ENCODE measurements around the gene SUGCT.

SUGCT gene

DNA sequence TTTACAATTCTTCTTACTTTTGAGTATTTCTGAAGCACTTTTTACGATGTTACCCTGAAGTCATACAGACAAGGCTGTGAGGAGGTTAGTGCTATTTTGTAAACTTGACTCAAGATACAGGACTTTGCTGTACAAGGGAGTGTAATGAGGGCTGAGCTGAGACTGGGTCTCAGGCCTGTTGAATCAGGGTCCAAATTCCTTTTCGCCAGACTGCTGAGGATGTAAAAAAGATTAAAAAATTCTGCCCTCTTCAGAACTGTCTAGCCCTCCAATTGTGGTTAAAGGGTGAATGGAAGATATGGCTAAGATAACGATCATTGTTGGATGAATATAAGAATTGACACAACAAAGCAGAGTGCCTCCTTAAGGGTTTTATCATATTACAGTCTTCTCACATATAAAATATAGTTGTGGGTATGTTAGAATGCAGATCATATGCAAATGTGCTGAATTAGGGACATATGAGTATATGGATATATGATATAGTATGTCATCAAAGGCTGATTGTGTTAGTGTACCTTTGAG lies 165.4 kb downstream of the SUGCT start:
- intact Hi-C loops (cut with DNase I) = no loop called here
- no peak for DNase-seq

DNA sequence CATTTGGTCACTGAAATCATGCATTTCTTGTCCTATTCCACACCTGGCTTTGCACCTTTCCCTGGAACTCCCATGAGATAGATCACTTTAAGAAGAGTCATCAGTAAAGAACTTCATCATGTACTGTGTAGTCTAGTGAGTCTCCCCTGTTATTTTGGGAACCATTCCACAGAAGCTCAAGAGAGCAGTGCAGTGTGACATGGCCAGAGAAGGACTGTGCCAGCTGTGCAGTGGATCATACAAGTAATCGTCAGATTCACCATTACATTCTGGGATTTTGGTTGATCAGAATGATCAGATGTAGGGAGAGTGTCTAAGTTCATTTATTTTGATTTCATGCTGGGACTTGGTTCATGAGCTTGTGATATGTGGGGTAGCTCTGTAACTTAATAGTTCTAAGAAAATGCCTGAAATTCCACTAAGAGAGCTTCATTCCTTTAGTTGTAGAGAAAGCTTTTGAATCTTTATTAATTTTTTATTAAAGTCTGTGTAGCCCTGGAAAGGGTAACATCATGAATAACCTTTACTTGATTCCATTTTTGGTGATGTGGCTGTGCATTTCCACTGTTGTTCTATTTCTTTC lies 166.8 kb downstream of the SUGCT start:
- intact Hi-C loops (cut with DNase I) = no loop called here

DNA sequence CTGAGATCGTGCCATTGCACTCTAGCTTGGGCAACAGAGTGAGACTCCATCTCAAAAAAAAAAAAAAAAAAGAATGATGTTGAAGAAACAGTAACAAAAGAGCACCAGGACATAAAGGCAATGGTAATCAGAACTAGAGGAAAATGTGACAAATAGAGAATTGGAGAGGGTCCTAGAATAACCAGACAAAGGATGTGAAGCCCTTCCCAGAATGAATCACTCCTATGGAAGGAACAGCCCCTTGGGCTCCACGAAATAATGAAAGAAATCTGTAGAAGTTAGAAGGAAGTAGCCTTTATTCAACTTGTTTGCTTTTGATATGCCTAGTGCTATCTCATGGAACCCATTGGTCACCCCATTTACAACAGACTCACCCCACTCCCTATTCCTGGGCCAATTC lies 169.2 kb downstream of the SUGCT start:
- intact Hi-C loops (cut with DNase I) = no loop called here
- no peak for DNase-seq

More for the DNA sequence above, 166.8 kb downstream of the SUGCT start:
- no peak for DNase-seq

DNA sequence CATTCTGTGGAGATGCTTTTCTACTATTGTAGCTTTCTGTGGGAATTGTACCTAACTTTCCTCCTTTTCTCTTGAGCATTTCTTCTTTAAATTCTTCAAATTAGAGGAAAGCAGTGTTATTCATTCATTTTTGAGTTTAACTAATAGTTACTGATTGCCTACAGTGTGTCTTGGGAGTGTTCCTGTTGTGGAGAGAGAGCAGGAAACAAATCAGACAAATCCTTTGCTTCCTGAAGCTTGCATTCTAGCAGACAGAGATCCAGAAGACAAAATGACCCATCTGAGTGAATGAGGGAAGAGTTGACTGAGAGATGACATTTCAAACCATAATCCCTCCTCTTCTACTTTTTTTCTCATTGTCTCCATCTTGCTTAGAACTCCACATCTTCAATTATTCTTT lies 170.4 kb downstream of the SUGCT start:
- intact Hi-C loops (cut with DNase I) = no loop called here
- no peak for DNase-seq

DNA sequence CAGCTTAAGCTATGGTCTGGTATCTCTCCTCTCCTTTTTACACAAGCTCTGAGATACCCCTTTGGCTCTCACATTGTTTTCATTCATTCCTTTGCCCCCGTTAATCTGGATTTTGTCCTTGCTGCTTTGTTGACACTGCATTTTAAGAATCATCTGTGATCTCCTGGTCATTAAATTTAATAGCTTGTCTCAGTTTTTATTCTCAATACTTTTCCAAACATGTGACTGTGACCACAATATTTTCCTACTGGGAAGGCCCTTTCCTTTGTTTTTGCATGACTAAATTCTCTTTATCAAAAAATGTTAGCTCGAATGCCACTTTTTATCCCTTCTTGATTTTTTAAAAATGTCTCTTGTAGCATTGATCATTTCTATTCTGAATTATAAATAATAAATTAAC lies 171.2 kb downstream of the SUGCT start:
- intact Hi-C loops (cut with DNase I) = no loop called here

DNA sequence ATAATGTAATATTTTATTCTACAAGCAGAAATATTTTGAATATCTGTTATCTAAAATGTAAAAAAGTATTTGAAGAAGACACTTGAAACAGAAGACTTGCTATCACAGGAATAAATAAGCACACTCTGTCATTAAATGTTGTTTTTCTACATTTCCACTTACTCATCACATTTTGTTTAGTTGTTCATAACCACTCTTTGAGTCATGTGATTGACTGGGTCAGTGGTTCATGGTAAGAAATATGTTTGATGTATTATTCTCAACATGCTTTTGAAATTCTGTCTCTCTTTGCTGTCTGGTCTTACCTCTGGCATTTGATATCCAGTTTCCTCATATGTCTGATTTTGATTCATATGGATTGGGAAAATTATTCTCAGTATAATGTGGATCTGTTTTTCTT lies 171.8 kb downstream of the SUGCT start:
- intact Hi-C loops (cut with DNase I) = no loop called here
- DNase-seq = no peak

More for the DNA sequence above, 171.2 kb downstream of the SUGCT start:
- DNase-seq = no peak

DNA sequence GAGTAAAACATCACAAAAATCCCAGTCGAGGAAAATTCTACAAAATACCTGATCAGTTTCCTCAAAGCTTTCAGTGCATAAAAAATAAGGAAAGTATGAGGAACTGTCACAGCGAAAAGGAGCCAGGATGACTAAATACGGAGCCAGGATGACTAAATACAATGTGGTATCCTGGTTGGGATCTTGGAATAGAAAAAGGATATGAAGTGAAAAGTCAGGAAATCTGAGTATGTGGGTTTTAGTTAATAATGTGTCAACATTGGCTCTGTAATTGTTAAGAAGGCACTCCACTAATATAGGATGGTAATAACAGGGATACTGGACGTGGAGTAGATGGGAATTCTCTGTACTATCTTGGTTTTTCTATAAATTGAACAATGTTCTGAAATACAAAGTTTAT lies 175.5 kb downstream of the SUGCT start:
- intact Hi-C loops (cut with DNase I) = no loop called here
- no peak for DNase-seq

DNA sequence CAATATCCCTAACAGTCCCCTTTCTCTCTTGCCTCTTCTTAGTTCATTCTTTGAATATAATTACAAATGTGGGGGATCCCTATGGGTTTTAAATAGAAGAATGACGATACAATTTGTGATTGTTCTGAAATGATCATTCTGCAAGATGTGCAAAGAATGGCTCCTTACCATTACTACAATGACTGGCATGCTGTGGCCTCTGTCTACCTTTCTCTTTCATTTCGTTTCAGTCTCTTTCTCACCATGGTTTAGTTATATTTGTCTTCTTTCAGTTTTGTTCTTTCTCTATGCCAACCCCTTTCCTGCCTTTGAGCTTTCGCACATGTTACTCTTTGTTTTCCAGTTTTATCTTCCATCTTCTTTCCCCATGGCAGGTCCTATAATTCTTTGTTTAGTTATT lies 176.5 kb downstream of the SUGCT start:
- DNase-seq = no peak
- intact Hi-C loops (cut with DNase I) = no loop called here

DNA sequence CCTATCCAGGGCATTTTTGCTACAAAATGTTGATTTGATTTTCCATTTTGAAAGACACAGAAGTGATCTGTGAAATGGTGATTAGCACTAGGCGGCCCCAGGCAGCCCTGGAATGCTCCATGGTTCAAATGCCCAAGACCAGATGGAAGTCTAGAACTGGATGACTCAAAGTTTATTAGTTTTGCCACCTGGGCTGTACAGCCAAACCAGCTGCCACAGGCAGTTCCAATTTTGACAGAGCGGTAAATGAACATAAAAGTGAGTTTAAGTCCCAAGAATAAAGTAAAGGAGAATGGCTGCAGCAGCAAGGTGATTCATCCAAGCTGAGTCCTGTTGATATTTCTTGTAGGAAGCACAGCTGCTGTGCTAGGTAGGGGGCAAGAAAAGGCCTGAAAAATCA lies 180.5 kb downstream of the SUGCT start:
- intact Hi-C loops (cut with DNase I) = no loop called here
- DNase-seq = no peak

DNA sequence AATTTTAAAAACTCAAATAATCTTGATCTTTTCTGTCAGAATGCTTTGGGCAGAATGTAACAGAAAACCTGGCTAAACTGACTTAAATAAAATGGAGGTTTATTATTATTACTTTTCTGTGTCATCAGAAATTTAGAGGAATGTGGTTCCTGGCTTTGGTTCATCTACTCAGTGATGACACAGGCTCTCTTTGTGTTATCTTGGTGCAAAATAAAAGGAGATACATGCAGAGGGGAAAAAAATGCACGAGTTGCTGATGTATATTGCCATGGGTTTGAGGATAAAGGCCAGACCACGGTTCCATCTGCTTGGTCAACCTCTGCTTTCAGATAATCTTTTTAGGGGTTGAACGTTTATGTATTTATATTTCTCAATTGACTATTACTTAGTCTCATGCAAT lies 181.4 kb downstream of the SUGCT start:
- intact Hi-C loops (cut with DNase I) = no loop called here
- no peak for DNase-seq

DNA sequence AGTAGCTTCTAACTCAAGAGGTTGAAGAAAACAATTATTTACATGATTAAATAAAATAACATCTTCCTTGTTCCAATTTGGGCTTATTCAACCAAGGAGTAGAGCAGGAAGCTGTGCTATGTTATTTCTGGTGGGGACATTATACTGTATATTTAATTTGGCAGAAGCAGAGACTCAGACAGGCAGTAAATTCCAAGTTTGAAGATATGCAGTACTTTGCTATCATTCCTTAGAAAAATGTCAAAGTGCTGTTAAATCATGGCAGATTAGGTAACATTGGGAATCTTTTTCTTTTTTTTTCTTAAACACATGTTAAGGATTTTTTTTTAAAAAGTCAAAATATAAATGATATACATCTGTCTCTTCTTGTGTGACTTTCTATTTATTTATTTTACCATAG lies 190.1 kb downstream of the SUGCT start:
- no peak for DNase-seq
- intact Hi-C loops (cut with DNase I) = loop anchor here (10.0 kb wide), 2 partner anchors 280 to 440 kb away; no protein-coding TSS in a partner anchor

DNA sequence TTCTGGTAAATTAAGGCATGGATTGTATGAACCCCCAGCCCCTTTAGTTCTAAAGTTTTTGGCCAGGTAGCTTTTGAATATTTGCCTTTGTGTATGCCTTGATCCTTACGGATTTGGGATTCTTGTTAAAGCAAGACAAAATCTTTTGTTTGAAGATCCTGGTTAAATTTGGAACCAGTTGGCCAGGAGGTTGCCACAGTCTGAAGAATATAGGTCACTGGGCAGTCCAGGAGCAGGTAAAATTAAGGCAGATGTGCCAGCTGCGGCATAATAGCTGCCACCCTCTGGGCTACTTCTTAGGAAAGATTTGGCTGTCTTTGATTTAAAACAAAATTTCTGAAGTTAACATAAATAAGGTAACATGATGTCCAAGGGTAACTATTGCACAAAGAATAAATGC lies 192.3 kb downstream of the SUGCT start:
- intact Hi-C loops (cut with DNase I) = loop anchor here (10.0 kb wide), 2 partner anchors 278 to 438 kb away; no protein-coding TSS in a partner anchor
- DNase-seq = no peak

DNA sequence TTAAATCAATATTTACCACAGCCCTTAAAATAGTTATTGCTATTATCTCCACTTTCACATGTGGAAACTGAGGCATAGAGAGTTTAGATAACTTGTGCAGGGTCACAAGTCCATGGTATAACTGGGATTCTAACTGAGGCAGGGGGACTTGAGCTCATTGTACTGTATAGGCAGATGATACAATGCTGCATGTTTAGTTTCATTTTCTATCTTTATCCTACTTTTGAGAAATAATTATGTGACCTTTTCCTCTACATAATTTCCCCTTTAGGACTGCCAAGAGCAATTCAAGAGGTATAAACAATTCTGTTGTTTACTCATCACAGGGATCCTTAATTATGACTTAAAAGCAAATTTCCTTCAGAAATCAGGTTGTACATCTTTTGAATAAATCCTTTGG lies 193.1 kb downstream of the SUGCT start:
- intact Hi-C loops (cut with DNase I) = loop anchor here (10.0 kb wide), 2 partner anchors 277 to 437 kb away; no protein-coding TSS in a partner anchor

DNA sequence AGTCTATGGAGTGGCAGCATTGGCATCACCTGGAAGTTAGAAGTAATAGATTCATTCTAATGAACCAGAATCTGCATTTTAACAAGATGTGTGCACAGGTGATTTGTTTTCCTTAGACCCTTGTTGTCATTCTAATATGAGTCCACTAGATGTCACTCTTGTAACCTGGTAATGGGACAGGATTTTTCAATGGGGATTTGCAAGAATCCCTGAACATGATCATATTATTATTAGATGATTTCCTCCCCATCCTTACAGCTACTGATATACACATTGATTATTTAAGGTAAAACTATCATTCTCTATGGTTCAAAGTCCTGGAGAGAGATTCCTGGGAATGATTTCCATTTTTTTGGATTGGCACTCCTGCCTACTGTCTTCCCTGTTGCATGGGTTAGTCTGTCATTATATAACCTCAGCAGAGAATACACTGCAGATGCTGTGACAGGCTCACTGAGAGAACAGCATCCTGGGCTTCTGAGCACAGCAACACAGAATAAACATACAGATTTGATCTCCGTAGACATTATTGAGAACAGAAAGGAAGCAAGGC lies 194.9 kb downstream of the SUGCT start:
- peak in 17 of 42 donors; percentile 2 to 56 (median 16) for DNase-seq
- intact Hi-C loops (cut with DNase I) = loop anchor here (10.0 kb wide), 2 partner anchors 275 to 435 kb away; no protein-coding TSS in a partner anchor

More for the DNA sequence above, 193.1 kb downstream of the SUGCT start:
- no peak for DNase-seq

DNA sequence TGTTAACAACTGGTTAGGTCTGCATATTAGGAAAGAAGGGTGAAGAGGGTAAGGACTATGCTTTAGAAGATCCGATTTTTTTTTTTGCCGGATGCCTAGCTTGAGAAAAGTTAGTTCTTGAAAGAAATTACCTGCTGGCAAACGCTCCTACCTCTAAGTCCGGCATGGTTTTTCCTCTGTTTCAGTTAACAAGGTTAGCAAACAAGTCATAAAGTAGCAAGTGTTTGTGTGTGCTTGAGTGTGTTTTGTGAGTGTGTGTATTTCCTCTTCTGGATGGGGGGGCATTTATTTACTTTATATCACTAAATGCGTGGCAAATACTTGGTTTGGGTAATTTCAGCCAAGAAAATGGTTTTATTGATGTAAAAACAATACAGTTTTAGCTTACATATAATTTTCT lies 195.6 kb downstream of the SUGCT start:
- intact Hi-C loops (cut with DNase I) = no loop called here
- no peak for DNase-seq

DNA sequence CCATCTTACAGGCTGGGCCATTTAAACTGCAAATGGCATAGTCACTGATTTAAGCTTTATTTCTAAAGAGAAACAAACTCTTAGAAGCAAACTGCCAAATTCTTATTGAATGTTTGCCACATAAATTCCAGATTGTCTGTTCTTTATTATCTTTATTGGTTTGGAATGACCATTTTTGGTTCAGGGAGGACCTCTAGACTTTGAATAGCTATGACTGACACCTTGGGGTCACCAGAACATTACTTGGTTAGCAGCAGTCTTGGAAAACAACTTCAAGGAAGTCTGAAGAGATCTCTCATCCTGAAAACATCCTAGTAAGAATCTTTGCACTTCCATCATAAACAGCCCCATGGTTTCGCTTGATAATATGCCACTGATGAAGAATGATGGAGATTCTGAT lies 197.1 kb downstream of the SUGCT start:
- DNase-seq = no peak
- intact Hi-C loops (cut with DNase I) = no loop called here

DNA sequence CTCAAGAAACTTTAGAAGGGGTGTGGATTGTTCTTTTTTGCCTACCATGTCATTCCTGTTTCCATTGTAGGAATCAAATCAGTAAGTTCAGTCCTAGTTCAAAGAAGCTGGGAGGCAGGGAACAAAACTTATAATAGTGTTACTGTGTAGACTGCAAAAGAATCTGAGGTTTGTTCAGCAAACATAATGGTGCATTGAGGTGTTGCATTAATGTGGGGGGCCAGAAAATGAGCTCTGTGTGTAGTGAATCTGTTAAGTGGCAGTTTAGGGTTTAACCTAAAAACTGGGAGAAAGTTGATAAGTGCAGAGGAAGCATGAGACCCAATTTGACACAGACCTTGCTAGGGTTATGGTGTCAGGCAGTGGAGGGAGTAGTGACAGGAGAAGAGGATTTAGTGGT lies 197.7 kb downstream of the SUGCT start:
- no peak for DNase-seq
- intact Hi-C loops (cut with DNase I) = no loop called here

DNA sequence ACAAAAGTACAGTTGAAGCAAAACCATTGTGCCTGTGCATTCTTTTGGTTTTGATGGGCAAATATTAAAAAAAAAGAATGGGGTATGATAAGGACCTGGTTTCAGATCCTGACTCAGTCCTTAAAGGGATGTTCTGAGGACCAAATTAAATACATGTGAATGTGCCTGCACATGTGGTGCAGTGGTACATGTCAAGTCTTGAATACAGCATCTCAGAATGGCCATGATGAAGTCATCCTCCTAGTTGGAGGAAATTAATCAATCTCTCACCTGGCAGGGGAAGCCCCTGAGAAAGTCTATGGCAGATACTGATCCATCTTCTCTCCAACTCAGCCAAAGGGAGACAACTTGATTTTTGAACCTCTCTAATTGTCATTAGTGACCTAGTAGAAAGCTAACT lies 207.0 kb downstream of the SUGCT start:
- DNase-seq = no peak
- intact Hi-C loops (cut with DNase I) = no loop called here

DNA sequence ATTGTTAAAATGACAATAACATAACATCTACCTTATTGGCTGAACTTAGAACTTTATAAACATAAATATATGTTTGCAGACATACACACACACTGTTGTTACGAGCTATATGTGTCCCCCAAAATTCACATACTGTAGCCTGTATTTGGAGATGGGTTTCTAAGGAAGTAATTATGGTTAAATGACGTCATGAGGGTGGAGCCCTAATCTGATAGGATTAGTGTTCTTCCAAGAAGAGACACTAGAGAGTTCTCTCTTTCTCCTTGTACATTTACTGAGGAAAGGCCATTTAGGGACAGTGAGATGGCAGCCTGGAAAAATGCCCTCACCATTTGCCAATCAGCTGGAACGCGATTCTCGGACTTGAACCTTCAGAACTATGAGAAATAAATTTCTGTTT lies 211.7 kb downstream of the SUGCT start:
- no peak for DNase-seq

DNA sequence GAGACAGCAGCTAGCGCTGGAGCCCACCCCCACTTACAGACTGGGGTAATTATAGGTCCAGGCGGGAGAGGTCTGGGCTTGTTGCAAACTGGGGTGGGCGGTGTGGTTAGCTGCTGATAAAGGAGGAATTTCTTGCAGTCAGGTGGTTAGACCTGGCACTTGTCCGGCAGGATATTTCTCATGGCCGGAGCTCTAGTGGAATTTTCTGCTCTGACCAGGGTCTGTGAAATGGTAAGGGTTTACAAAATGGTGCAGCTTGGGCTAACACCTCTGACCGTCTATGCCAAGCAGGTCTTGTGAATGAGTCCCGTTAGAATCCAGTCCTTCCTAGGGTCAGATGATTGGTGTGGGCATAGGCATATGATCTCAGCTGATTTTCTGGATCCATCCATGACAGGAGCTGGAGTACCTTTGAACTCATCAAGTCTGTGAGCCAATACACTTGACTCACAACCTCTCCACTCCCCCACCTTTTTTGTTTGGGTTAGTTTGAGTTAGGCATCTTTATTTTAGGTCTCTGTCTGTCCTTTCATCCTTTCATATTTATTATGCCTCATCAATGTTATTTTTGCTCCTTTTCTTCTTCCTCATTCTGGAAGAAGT lies 213.4 kb downstream of the SUGCT start:
- intact Hi-C loops (cut with DNase I) = no loop called here
- DNase-seq = no peak

More for the DNA sequence above, 211.7 kb downstream of the SUGCT start:
- intact Hi-C loops (cut with DNase I) = no loop called here

DNA sequence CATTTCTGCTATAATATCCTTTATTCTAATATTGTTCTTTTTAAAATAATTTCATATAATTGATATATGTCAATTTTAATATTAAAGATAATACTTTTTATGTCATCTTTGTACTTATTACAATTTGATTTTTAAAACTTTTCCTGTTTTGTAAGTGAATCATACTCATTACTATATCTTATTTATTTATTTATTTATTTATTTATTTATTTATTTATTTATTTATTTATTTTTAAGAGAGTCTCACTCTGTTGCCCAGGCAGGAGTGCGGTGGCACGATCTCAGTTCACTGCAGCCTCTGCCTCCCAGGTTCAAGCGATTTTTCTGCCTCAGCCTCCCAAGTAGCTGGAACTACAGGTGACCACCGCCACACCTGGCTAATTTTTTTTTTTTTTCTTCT lies 215.3 kb downstream of the SUGCT start:
- no peak for DNase-seq
- intact Hi-C loops (cut with DNase I) = no loop called here
